ENCODE results near the gene CCDC146. TPM values are rescaled to one million over a fixed set of nuclear protein-coding genes. Genes with fewer than 3 reads are reported as not detected.
A peak's percentile ranks its signal among the peaks of the same experiment; 100 is the strongest.

Gene CCDC146
- total and polyA plus RNA-seq, 2 experiments from 2014 or later: 5.9 to 13.6 TPM

DNA sequence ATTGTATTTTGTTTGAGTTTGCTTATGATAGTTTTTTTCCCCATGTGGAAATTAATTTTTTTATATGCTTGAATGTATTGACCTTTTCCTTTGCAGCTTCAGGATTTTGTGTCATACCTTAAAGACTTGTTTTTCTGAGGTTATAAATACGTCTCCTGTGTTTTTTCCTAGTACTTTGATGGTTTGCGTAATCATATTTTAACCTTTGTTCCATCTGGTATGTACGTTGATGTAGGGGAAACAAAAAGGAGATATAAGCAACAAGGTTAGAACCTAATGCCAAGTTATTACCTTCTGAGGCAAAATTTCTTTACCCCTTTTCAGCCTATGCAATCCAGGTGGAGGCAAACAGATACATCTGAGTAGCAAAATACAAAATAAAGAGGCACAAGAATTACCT is 59.3 kb downstream of the CCDC146 start:
- TF ChIP-seq, protein P1, sequence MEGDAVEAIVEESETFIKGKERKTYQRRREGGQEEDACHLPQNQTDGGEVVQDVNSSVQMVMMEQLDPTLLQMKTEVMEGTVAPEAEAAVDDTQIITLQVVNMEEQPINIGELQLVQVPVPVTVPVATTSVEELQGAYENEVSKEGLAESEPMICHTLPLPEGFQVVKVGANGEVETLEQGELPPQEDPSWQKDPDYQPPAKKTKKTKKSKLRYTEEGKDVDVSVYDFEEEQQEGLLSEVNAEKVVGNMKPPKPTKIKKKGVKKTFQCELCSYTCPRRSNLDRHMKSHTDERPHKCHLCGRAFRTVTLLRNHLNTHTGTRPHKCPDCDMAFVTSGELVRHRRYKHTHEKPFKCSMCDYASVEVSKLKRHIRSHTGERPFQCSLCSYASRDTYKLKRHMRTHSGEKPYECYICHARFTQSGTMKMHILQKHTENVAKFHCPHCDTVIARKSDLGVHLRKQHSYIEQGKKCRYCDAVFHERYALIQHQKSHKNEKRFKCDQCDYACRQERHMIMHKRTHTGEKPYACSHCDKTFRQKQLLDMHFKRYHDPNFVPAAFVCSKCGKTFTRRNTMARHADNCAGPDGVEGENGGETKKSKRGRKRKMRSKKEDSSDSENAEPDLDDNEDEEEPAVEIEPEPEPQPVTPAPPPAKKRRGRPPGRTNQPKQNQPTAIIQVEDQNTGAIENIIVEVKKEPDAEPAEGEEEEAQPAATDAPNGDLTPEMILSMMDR (IDR thresholded peaks at IDR 0.05; ENCODE audit: low read depth, low read length): no peak
- no peak overlapping the region for H3K4me3 ChIP-seq
- H3K9me3 ChIP-seq (ENCODE audit: low read depth): no peaks in the 10 kb centered on the region
- no peaks in the 10 kb centered on the region for H3K27me3 ChIP-seq
- H3K4me1 ChIP-seq (ENCODE audit: low read depth): no peaks in the 10 kb centered on the region
- DNase-seq (ENCODE audit: low read depth in 1 of 2, low spot score in 1 of 2): no peak
- H3K27ac ChIP-seq: no peak overlapping the region
- H3K36me3 ChIP-seq: no peaks in the 10 kb centered on the region

DNA sequence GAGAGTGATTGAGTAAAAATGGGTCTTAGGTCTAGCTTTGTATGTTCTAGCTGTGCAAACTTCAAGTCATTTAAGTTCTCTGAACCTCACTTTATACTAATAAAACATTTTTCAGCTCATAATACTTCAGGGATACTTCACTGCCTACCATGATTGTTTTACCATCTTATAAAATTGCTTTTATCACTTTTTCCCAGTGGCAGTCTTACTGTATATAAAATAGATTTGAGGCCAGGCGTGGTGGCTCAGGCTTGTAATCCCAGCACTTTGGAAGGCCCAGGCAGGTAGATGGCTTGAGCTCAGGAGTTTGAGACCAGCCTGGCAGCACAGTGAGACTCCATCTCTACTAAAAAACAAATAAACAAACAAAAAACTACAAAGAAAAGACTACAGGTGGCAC is 59.8 kb downstream of the CCDC146 start:
- no peaks in the 10 kb centered on the region for H3K4me1 ChIP-seq (ENCODE audit: low read depth)
- no peak overlapping the region for H3K4me3 ChIP-seq
- TF ChIP-seq, protein P1 (IDR thresholded peaks at IDR 0.05; ENCODE audit: low read depth, low read length): no peak
- H3K36me3 ChIP-seq: no peaks in the 10 kb centered on the region
- no peak overlapping the region for H3K27ac ChIP-seq
- H3K27me3 ChIP-seq: no peaks in the 10 kb centered on the region
- DNase-seq (ENCODE audit: low read depth in 1 of 2, low spot score in 1 of 2): no peak
- H3K9me3 ChIP-seq (ENCODE audit: low read depth): no peaks in the 10 kb centered on the region

DNA sequence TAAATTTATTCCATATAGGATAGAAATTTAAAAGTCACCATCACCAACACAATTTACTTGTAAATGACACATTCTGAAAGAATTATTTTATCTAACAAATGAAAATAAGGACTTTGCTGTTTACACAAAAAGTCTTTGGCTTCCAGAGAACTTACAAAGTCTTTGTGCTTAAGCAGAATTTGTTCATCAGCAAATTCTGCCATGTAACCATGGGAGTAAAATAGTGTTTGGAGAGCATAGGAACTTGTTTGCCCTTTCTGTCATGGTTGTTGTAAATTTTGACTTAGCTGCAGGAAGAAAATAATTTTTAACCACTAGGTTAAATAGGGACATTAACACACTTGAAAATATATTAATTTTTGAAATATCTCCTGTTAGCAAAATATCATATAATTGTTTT is 62.0 kb downstream of the CCDC146 start:
- H3K4me1 ChIP-seq (ENCODE audit: low read depth): no peaks in the 10 kb centered on the region
- no peaks in the 10 kb centered on the region for H3K27me3 ChIP-seq
- no peaks in the 10 kb centered on the region for H3K36me3 ChIP-seq
- H3K4me3 ChIP-seq: no peak overlapping the region
- no peak overlapping the region for H3K27ac ChIP-seq
- TF ChIP-seq, protein P1 (IDR thresholded peaks at IDR 0.05; ENCODE audit: low read depth, low read length): no peak
- no peaks in the 10 kb centered on the region for H3K9me3 ChIP-seq (ENCODE audit: low read depth)
- DNase-seq (ENCODE audit: low read depth in 1 of 2, low spot score in 1 of 2): no peak

DNA sequence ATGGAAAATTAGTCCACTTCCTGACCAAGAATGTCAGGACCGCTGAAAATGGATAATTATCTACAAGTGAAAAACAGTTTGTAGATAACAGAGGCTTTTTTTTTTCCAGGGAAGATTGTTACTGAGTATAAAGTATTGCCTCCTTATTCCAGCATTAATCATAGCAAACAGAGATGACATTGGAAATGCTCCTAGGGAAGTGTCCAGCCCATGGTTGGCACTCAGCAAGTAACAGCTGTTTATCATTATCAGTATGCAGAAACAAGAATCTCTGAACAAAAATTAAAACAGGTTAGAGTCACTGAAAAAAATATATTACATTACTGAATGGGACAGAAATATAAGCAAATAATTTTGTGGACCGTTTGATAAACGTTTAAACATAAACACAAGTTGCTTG is 62.6 kb downstream of the CCDC146 start:
- TF ChIP-seq, protein P1 (IDR thresholded peaks at IDR 0.05; ENCODE audit: low read depth, low read length): no peak
- peak in 1 of 2 donors; percentile 8 for DNase-seq (ENCODE audit: low read depth in 1 of 2, low spot score in 1 of 2)
- Histone ChIP-seq H3K4me3 (no peak overlapping the region), H3K27ac (no peak overlapping the region), H3K36me3 (no peaks in the 10 kb centered on the region), H3K27me3 (no peaks in the 10 kb centered on the region), H3K4me1 (ENCODE audit: low read depth) (no peaks in the 10 kb centered on the region), H3K9me3 (ENCODE audit: low read depth) (no peaks in the 10 kb centered on the region)

DNA sequence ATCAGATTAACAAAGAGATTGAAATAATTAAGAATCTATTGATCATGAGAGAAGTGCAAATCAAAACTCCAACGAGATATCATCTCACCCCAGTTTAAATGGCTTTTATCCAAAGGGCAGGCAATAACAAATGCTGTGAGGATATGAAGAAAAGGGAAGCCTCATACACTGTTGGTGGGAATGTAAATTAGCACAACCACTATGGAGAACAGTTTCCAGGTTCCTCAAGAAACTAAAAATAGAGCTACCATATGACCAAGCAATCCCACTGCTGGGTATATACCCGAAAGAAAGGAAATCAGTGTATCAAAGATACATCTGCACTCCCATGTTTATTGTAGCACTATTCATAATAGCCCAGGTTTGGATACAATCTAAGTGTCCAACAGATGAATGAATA is 63.5 kb downstream of the CCDC146 start:
- Histone ChIP-seq H3K4me1 (ENCODE audit: low read depth) (no peaks in the 10 kb centered on the region), H3K4me3 (no peak overlapping the region), H3K27ac (no peak overlapping the region), H3K27me3 (no peaks in the 10 kb centered on the region), H3K36me3 (no peaks in the 10 kb centered on the region), H3K9me3 (ENCODE audit: low read depth) (no peaks in the 10 kb centered on the region)
- DNase-seq (ENCODE audit: low read depth in 1 of 2, low spot score in 1 of 2): no peak
- TF ChIP-seq, protein P1 (IDR thresholded peaks at IDR 0.05; ENCODE audit: low read depth, low read length): no peak
